ENCODE results near the gene ABCB8.

DNA sequence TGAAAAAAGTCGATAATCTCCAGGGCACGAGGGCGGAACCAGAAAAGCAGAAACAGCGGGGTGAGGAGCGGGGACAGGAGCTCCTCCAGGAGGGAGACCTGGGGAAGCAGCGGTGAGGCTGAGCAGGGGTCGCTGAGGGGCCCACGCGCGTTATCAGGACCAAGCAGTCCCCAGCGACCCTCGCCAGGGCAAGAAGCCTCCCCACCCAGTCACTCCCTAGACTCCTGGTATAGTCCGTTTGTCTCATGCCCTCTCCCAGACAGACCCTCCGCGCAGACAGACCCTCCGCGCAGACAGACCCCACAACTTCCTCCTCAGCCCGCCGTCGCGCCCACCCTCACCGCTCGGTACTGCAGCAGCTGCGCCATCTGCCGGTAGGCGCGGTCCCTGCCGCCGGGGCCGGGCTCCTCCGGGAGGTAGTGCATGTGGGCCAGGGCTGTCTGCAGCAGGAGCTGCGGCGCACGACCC, 10.3 kb upstream of the ABCB8 start:
- TF ChIP-seq, protein P1, sequence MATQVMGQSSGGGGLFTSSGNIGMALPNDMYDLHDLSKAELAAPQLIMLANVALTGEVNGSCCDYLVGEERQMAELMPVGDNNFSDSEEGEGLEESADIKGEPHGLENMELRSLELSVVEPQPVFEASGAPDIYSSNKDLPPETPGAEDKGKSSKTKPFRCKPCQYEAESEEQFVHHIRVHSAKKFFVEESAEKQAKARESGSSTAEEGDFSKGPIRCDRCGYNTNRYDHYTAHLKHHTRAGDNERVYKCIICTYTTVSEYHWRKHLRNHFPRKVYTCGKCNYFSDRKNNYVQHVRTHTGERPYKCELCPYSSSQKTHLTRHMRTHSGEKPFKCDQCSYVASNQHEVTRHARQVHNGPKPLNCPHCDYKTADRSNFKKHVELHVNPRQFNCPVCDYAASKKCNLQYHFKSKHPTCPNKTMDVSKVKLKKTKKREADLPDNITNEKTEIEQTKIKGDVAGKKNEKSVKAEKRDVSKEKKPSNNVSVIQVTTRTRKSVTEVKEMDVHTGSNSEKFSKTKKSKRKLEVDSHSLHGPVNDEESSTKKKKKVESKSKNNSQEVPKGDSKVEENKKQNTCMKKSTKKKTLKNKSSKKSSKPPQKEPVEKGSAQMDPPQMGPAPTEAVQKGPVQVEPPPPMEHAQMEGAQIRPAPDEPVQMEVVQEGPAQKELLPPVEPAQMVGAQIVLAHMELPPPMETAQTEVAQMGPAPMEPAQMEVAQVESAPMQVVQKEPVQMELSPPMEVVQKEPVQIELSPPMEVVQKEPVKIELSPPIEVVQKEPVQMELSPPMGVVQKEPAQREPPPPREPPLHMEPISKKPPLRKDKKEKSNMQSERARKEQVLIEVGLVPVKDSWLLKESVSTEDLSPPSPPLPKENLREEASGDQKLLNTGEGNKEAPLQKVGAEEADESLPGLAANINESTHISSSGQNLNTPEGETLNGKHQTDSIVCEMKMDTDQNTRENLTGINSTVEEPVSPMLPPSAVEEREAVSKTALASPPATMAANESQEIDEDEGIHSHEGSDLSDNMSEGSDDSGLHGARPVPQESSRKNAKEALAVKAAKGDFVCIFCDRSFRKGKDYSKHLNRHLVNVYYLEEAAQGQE (IDR thresholded peaks at IDR 0.05; ENCODE audit: insufficient replicate concordance, low read depth), result no peak
- TF ChIP-seq, protein P2, sequence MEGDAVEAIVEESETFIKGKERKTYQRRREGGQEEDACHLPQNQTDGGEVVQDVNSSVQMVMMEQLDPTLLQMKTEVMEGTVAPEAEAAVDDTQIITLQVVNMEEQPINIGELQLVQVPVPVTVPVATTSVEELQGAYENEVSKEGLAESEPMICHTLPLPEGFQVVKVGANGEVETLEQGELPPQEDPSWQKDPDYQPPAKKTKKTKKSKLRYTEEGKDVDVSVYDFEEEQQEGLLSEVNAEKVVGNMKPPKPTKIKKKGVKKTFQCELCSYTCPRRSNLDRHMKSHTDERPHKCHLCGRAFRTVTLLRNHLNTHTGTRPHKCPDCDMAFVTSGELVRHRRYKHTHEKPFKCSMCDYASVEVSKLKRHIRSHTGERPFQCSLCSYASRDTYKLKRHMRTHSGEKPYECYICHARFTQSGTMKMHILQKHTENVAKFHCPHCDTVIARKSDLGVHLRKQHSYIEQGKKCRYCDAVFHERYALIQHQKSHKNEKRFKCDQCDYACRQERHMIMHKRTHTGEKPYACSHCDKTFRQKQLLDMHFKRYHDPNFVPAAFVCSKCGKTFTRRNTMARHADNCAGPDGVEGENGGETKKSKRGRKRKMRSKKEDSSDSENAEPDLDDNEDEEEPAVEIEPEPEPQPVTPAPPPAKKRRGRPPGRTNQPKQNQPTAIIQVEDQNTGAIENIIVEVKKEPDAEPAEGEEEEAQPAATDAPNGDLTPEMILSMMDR (IDR thresholded peaks at IDR 0.05; ENCODE audit: insufficient read depth, low read length), result peak; percentile 39
- TF ChIP-seq GABPA (IDR thresholded peaks at IDR 0.05; ENCODE audit: low read depth) (no peak), SPI1 (IDR thresholded peaks at IDR 0.05; ENCODE audit: borderline replicate concordance, low read depth) (no peak), POLR2AphosphoS5 (IDR thresholded peaks at IDR 0.05; ENCODE audit: low read depth) (no peak; the same call in 1 of the 2 replicates)
